Measurements from ENCODE around the gene MKLN1.
A peak's percentile ranks its signal among the peaks of the same experiment; 100 is the strongest.

The MKLN1 gene

GRCh38 chr7:131355917-131356777 is 28.5 kb downstream of the MKLN1 start:
- FAIRE-seq = peak; percentile 14

- no peak for FAIRE-seq
Measured at GRCh38 chr7:131357282-131357880, 29.7 kb downstream of the MKLN1 start.

- peak; percentile 68 for FAIRE-seq
Measured at GRCh38 chr7:131358636-131359035, 31.0 kb downstream of the MKLN1 start.

- peak; percentile 11 for FAIRE-seq
Measured at GRCh38 chr7:131359136-131359776, 31.6 kb downstream of the MKLN1 start.

GRCh38 chr7:131363719-131364118 is 36.0 kb downstream of the MKLN1 start:
- FAIRE-seq = no peak

GRCh38 chr7:131364767-131365344 is 37.2 kb downstream of the MKLN1 start:
- FAIRE-seq = no peak

- FAIRE-seq = peak; percentile 41
Measured at GRCh38 chr7:131365838-131366237, 38.2 kb downstream of the MKLN1 start.

GRCh38 chr7:131369354-131369753 is 41.7 kb downstream of the MKLN1 start:
- no peak for FAIRE-seq

- no peak for FAIRE-seq
Measured at GRCh38 chr7:131370523-131370968, 42.9 kb downstream of the MKLN1 start.

- FAIRE-seq = no peak
Measured at GRCh38 chr7:131371411-131371810, 43.7 kb downstream of the MKLN1 start.

GRCh38 chr7:131372554-131372953 is 44.9 kb downstream of the MKLN1 start:
- no peak for FAIRE-seq

GRCh38 chr7:131374821-131375220 is 47.1 kb downstream of the MKLN1 start:
- FAIRE-seq = peak; percentile 46

GRCh38 chr7:131381069-131381838 is 53.6 kb downstream of the MKLN1 start:
- no peak for FAIRE-seq

- no peak for FAIRE-seq
Measured at GRCh38 chr7:131383417-131384285, 56.0 kb downstream of the MKLN1 start.

- no peak for FAIRE-seq
Measured at GRCh38 chr7:131384286-131384635, 56.6 kb downstream of the MKLN1 start.

- FAIRE-seq = no peak
Measured at GRCh38 chr7:131385039-131385605, 57.4 kb downstream of the MKLN1 start.

- no peak for FAIRE-seq
Measured at GRCh38 chr7:131388126-131388525, 60.5 kb downstream of the MKLN1 start.

- FAIRE-seq = no peak
Measured at GRCh38 chr7:131390275-131390674, 62.6 kb downstream of the MKLN1 start.

- FAIRE-seq = peak; percentile 32
Measured at GRCh38 chr7:131391145-131391544, 63.5 kb downstream of the MKLN1 start.

- FAIRE-seq = no peak
Measured at GRCh38 chr7:131400681-131401176, 73.1 kb downstream of the MKLN1 start.

GRCh38 chr7:131401194-131401593 is 73.5 kb downstream of the MKLN1 start:
- FAIRE-seq = no peak
